Activated gamma-delta T cell treated with Interleukin-2 at 50 U/mL for 16 hours (primary cell): ENCODE results near the gene SBF1.
"Not testable (repeated sequence)": the region's sequence is repeated elsewhere in the genome, so short reads cannot be mapped to it uniquely, and the experiment has no call there.

Source experiments
- DNase-seq: peaks from one replicate; pipeline ENCODE4 v3.0.0-alpha.2; 2020

SBF1 gene

GRCh38 chr22:50474710-50475651, at the start of gene SBF1:
SBF1 (minus strand) TSS chr22:50475035; CDS start chr22:50474840, 195 bp downstream.
- DNase-seq = peak; percentile 86

- no peak for DNase-seq
Measured at GRCh38 chr22:50523806-50524675, 49.2 kb upstream of the SBF1 start.

GRCh38 chr22:50523458-50523805, 48.6 kb upstream of the SBF1 start:
- no peak for DNase-seq

GRCh38 chr22:50522806-50523438, 48.1 kb upstream of the SBF1 start:
- no peak for DNase-seq

- no peak for DNase-seq
Measured at GRCh38 chr22:50522208-50522805, 47.5 kb upstream of the SBF1 start.

GRCh38 chr22:50521710-50522109, 46.9 kb upstream of the SBF1 start:
- no peak for DNase-seq

- DNase-seq = no peak
Measured at GRCh38 chr22:50520826-50521453, 46.1 kb upstream of the SBF1 start.

GRCh38 chr22:50520184-50520583, 45.3 kb upstream of the SBF1 start:
- not testable (repeated sequence) for DNase-seq

GRCh38 chr22:50519151-50519550, 44.3 kb upstream of the SBF1 start:
- no peak for DNase-seq

GRCh38 chr22:50518606-50519005, 43.8 kb upstream of the SBF1 start:
- DNase-seq = no peak

- DNase-seq = no peak
Measured at GRCh38 chr22:50517495-50518260, 42.8 kb upstream of the SBF1 start.

GRCh38 chr22:50516891-50517290, 42.1 kb upstream of the SBF1 start:
- DNase-seq = no peak

- DNase-seq = no peak
Measured at GRCh38 chr22:50516068-50516467, 41.2 kb upstream of the SBF1 start.

GRCh38 chr22:50513175-50513574, 38.3 kb upstream of the SBF1 start:
- no peak for DNase-seq

- no peak for DNase-seq
Measured at GRCh38 chr22:50508897-50509296, 34.1 kb upstream of the SBF1 start.

GRCh38 chr22:50507991-50508884, 33.4 kb upstream of the SBF1 start, which contains the start of gene NCAPH2:
NCAPH2 (plus strand) TSS chr22:50508224; CDS start chr22:50508338, 114 bp downstream.
- DNase-seq = peak; percentile 97

- DNase-seq = peak; percentile 92
Measured at GRCh38 chr22:50507421-50507990, 32.7 kb upstream of the SBF1 start, which contains the start of gene LMF2. LMF2 (minus strand) TSS chr22:50507702; CDS start chr22:50507675, 27 bp downstream.

GRCh38 chr22:50506611-50507420, 32.0 kb upstream of the SBF1 start:
- DNase-seq = no peak
